ENCODE data around the gene DYNLL1. TPM values are rescaled to one million over a fixed set of nuclear protein-coding genes. Genes with fewer than 3 reads are reported as not detected.
A peak's percentile ranks its signal among the peaks of the same experiment; 100 is the strongest.

The DYNLL1 gene
- total RNA-seq, 1 donor from 2014 or later: 318 TPM

- no peak for DNase-seq (ENCODE audit: extremely low spot score in 2 of 2)
- intact Hi-C loops (cut with DNase I): no loop called here
- H3K4me1 ChIP-seq: peaks cover 44% of the 10 kb centered on the region
- TF ChIP-seq POLR2A (IDR thresholded peaks at IDR 0.05): no peak
- no peak for TF ChIP-seq POLR2AphosphoS5 (IDR thresholded peaks at IDR 0.05; ENCODE audit: insufficient read depth in 1 of 2, low read depth in 1 of 2)
- TF ChIP-seq, protein P1, sequence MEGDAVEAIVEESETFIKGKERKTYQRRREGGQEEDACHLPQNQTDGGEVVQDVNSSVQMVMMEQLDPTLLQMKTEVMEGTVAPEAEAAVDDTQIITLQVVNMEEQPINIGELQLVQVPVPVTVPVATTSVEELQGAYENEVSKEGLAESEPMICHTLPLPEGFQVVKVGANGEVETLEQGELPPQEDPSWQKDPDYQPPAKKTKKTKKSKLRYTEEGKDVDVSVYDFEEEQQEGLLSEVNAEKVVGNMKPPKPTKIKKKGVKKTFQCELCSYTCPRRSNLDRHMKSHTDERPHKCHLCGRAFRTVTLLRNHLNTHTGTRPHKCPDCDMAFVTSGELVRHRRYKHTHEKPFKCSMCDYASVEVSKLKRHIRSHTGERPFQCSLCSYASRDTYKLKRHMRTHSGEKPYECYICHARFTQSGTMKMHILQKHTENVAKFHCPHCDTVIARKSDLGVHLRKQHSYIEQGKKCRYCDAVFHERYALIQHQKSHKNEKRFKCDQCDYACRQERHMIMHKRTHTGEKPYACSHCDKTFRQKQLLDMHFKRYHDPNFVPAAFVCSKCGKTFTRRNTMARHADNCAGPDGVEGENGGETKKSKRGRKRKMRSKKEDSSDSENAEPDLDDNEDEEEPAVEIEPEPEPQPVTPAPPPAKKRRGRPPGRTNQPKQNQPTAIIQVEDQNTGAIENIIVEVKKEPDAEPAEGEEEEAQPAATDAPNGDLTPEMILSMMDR (IDR thresholded peaks at IDR 0.05): no peak
- H3K36me3 ChIP-seq: peaks cover 0 to 4% of the 10 kb centered on the region in 2 donors
- H3K27ac ChIP-seq: no peak overlapping the region
- no peaks in the 10 kb centered on the region for H3K9me3 ChIP-seq
- H3K4me3 ChIP-seq: no peak overlapping the region
- H3K27me3 ChIP-seq: no peaks in the 10 kb centered on the region
These were observed 36.9 kb downstream of the DYNLL1 start for GRCh38 chr12:120532701-120533238.

- Histone ChIP-seq H3K4me3 (peak within 1 kb of the TSS; percentile 87 to 99), H3K27me3 (no peaks in the 10 kb centered on the region), H3K9me3 (no peaks in the 10 kb centered on the region), H3K36me3 (peaks cover 0 to 4% of the 10 kb centered on the region in 2 donors), H3K27ac (peak within 1 kb of the TSS; percentile 91), H3K4me1 (peaks cover 50% of the 10 kb centered on the region)
- intact Hi-C loops (cut with DNase I): no loop called here
- peak in 1 of 2 donors; percentile 90 for DNase-seq (ENCODE audit: extremely low spot score in 2 of 2)
- TF ChIP-seq POLR2AphosphoS5 (IDR thresholded peaks at IDR 0.05; ENCODE audit: insufficient read depth in 1 of 2, low read depth in 1 of 2): peak; percentile 91 to 98
- peak in 1 of 2 donors; percentile 97 for TF ChIP-seq POLR2A (IDR thresholded peaks at IDR 0.05)
- TF ChIP-seq, protein P1 (IDR thresholded peaks at IDR 0.05): no peak
These were observed 38.3 kb downstream of the DYNLL1 start, which contains the start of gene RNF10 for GRCh38 chr12:120534203-120534702. TSS of gene RNF10 (plus strand) at chr12:120534356. CDS start at chr12:120534812, 456 bp downstream.

GRCh38 chr12:120534703-120535655 is 39.1 kb downstream of the DYNLL1 start:
- H3K36me3 ChIP-seq: peaks cover 0 to 4% of the 10 kb centered on the region in 2 donors
- H3K27me3 ChIP-seq: no peaks in the 10 kb centered on the region
- peaks cover 50% of the 10 kb centered on the region for H3K4me1 ChIP-seq
- no peak for TF ChIP-seq POLR2AphosphoS5 (IDR thresholded peaks at IDR 0.05; ENCODE audit: insufficient read depth in 1 of 2, low read depth in 1 of 2)
- no peak for TF ChIP-seq POLR2A (IDR thresholded peaks at IDR 0.05)
- H3K27ac ChIP-seq: peak overlapping the region; percentile 91
- DNase-seq (ENCODE audit: extremely low spot score in 2 of 2): no peak
- peak overlapping the region; percentile 87 to 99 for H3K4me3 ChIP-seq
- intact Hi-C loops (cut with DNase I): no loop called here
- no peaks in the 10 kb centered on the region for H3K9me3 ChIP-seq

- DNase-seq (ENCODE audit: extremely low spot score in 2 of 2): no peak
- TF ChIP-seq, protein P1 (IDR thresholded peaks at IDR 0.05): no peak
- TF ChIP-seq POLR2A (IDR thresholded peaks at IDR 0.05) (no peak), POLR2AphosphoS5 (IDR thresholded peaks at IDR 0.05; ENCODE audit: insufficient read depth in 1 of 2, low read depth in 1 of 2) (no peak)
- Histone ChIP-seq H3K4me3 (peak overlapping the region; percentile 87 to 99), H3K4me1 (peaks cover 61% of the 10 kb centered on the region), H3K9me3 (no peaks in the 10 kb centered on the region), H3K27ac (peak overlapping the region; percentile 91), H3K36me3 (peaks cover 0 to 4% of the 10 kb centered on the region in 2 donors), H3K27me3 (no peaks in the 10 kb centered on the region)
- intact Hi-C loops (cut with DNase I): no loop called here
These were observed 40.3 kb downstream of the DYNLL1 start for GRCh38 chr12:120536064-120536791.

DNA sequence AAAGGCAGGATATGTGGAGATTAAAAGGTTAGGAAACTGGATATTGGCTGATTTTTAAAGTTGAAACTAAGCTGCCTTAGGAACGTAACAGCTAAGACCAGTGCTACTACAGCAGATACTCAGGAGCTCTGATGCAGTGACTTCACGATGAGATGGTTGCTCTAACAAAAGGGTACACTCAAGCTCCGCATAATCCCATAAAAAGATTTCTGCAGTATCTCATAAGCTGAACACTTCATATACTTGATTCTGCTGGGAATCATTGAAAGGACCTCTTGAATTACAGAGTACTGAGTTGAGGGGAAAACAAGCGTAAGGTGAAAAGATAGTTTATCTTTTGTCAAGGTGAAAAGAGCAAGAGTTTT is 41.9 kb downstream of the DYNLL1 start:
- intact Hi-C loops (cut with DNase I): no loop called here
- peaks cover 0 to 4% of the 10 kb centered on the region in 2 donors for H3K36me3 ChIP-seq
- no peak for DNase-seq (ENCODE audit: extremely low spot score in 2 of 2)
- peak overlapping the region; percentile 8 to 87 for H3K4me3 ChIP-seq
- no peaks in the 10 kb centered on the region for H3K27me3 ChIP-seq
- peak overlapping the region; percentile 70 for H3K27ac ChIP-seq
- peaks cover 75% of the 10 kb centered on the region for H3K4me1 ChIP-seq
- no peaks in the 10 kb centered on the region for H3K9me3 ChIP-seq
- TF ChIP-seq, protein P1 (IDR thresholded peaks at IDR 0.05): no peak
- TF ChIP-seq POLR2A (IDR thresholded peaks at IDR 0.05) (no peak), POLR2AphosphoS5 (IDR thresholded peaks at IDR 0.05; ENCODE audit: insufficient read depth in 1 of 2, low read depth in 1 of 2) (no peak)

Data from vagina (tissue), 2 donors.